GM06990 (cell line): ENCODE results near the gene DPPA3.
"Not testable (repeated sequence)": the region's sequence is repeated elsewhere in the genome, so short reads cannot be mapped to it uniquely, and the experiment has no call there.

ENCODE experiments used
- DNase-seq: peaks from one replicate; pipeline ENCODE4 v3.0.0-alpha.2; 2011; ENCODE audit not compliant: insufficient read length; ENCODE audit errors: extremely low read depth
- H3K27me3 ChIP-seq: replicated peaks from 2 replicates; pipeline ENCODE4 v1.6.0; 2011; ENCODE audit warnings: low read length; ENCODE audit not compliant: control insufficient read depth, insufficient read depth
- H3K36me3 ChIP-seq: 2 replicates; pipeline ENCODE4 v1.5.1; 2011; ENCODE audit warnings: low read length; ENCODE audit not compliant: control insufficient read depth, insufficient read depth
- H3K4me3 ChIP-seq: replicated peaks from 2 replicates; pipeline ENCODE4 v1.5.1; 2011; ENCODE audit warnings: low read depth, mild to moderate bottlenecking, control low read depth, low read length
- TF ChIP-seq, protein P1 (sequence below): IDR thresholded peaks from 2 replicates; pipeline ENCODE4 v1.5.1; 2011; ENCODE audit warnings: low read length, control low read depth, mild to moderate bottlenecking, inconsistent platforms; ENCODE audit not compliant: insufficient read depth, poor library complexity, severe bottlenecking

DPPA3 gene

DNA sequence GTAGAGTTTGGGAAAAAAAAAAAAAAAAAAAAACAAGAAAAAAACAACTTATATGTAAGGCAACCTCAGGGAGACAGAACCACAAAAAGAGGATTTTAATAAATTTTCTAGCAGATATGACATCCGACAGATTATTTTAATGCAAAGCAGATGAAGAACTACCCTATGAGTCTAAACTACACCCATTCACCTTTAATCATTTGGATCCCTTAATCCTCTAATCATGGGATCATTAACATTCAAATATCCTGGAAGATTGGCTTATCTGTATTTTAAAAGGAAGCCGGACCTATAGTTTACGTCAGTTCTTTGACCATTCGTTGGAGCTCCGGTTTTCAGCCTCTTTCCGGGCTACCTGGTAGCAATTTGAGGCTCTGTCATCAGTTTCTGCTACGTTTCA lies at the start of gene DPPA3:
TSS of gene DPPA3 (plus strand) at position 301 of the 400 bp plus-strand sequence. CDS start 138 bp downstream, outside the sequence.
- no peak for DNase-seq
- TF ChIP-seq, protein P1, sequence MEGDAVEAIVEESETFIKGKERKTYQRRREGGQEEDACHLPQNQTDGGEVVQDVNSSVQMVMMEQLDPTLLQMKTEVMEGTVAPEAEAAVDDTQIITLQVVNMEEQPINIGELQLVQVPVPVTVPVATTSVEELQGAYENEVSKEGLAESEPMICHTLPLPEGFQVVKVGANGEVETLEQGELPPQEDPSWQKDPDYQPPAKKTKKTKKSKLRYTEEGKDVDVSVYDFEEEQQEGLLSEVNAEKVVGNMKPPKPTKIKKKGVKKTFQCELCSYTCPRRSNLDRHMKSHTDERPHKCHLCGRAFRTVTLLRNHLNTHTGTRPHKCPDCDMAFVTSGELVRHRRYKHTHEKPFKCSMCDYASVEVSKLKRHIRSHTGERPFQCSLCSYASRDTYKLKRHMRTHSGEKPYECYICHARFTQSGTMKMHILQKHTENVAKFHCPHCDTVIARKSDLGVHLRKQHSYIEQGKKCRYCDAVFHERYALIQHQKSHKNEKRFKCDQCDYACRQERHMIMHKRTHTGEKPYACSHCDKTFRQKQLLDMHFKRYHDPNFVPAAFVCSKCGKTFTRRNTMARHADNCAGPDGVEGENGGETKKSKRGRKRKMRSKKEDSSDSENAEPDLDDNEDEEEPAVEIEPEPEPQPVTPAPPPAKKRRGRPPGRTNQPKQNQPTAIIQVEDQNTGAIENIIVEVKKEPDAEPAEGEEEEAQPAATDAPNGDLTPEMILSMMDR: no peak
- Histone ChIP-seq H3K4me3 (no peak within 1 kb of the TSS), H3K36me3 (no peaks in the 10 kb centered on the region), H3K27me3 (no peaks in the 10 kb centered on the region)

DNA sequence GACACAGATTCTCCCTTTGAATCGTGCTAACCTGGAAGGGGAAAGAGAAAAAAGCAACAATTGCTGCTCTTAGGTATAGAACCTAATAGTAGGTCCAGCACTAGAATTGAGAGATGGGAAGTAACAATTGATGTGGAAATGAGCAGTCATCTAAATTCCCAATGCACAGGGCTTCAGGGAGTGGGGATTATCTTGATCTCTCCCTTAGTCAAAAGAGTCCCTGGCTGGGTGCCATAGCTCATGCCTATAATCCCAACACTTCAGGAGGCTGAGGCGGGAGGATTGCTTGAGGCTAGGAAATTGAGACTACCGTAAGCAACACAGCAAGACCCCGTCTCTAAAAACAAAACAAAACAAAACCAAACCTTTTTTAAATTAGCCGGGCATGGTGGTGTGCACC lies 49.5 kb upstream of the DPPA3 start:
- no peaks in the 10 kb centered on the region for H3K27me3 ChIP-seq
- H3K36me3 ChIP-seq: no peaks in the 10 kb centered on the region
- TF ChIP-seq, protein P1: no peak
- H3K4me3 ChIP-seq: no peak overlapping the region
- DNase-seq: no peak

DNA sequence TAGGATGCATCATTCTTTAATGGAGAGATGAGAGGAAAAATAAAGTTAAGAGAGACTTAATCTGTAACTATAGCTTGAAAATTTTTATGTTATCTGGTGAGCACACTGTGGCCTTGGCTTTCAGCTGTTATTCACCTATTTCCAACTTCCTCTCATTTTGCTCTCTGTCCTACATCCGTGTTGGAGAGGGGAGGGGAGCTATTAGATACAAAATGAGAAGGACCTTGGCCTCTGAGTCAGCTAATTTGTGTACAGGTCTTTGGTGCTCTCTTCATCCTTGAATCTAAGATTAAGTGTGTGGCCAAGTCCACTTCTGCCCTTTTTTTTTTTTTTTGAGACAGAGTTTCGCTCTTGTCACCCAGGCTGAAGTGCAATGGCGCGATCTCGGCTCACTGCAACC lies 44.6 kb upstream of the DPPA3 start:
- no peak for DNase-seq
- H3K27me3 ChIP-seq: no peaks in the 10 kb centered on the region
- TF ChIP-seq, protein P1: no peak
- no peak overlapping the region for H3K4me3 ChIP-seq
- no peaks in the 10 kb centered on the region for H3K36me3 ChIP-seq

DNA sequence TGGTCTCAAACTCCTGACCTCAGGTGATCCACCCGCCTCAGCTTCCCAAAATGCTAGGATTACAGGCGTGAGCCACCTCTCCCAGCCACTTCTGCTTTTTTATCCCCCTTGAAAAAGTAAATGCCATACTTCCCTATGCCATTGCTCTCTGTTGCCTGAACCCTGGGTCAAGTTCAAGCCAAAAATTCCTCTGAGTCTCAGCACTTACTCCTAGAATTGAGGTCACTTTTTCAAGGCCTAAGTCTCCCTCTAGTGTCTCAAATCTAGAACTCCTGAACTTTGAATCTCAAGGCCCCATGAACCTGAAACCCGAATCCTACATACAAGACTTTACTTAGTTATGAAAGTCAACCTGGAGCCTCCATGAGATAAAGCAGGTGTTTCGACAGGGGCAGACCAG lies 44.1 kb upstream of the DPPA3 start:
- H3K27me3 ChIP-seq: no peaks in the 10 kb centered on the region
- TF ChIP-seq, protein P1: peak; percentile 34
- no peaks in the 10 kb centered on the region for H3K36me3 ChIP-seq
- no peak overlapping the region for H3K4me3 ChIP-seq
- DNase-seq: no peak

DNA sequence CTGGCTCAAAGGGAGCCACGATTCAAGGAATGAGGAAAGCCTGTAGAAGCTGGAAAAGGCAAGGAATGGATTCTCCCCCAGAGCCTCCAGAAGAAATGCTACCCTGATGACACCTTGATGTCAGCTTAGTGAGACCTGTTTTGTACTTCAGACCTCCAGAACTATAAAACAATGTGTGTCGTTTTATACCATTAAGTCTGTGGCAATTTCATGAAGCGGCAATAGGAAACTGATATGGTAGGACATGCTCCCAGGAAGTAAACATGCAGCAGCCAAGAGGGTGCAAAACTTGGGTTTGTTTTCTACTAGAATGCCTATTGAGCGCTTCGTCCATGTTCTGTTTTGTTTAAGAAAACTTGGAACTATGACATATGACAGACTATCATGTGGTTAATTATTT lies 43.1 kb upstream of the DPPA3 start:
- no peaks in the 10 kb centered on the region for H3K27me3 ChIP-seq
- DNase-seq: no peak
- H3K4me3 ChIP-seq: no peak overlapping the region
- H3K36me3 ChIP-seq: no peaks in the 10 kb centered on the region
- TF ChIP-seq, protein P1: no peak

DNA sequence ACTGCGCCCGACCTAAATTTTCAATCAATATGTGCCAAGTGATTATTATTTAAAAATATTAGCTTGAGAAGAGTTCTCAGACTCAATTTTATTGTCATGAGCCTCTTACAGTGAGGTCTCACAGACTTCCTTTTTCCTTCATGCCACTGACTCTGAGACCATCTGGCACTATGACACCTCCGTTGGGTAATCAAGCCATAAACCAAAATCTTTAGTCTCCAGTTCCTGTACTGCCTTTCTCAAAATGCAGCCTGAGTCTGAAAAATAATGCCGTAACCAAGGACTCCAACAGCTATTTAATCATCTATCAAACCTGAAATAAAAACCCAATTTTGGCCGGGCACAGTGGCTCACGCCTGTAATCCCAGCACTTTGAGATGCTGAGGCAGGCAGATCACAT lies 35.8 kb upstream of the DPPA3 start:
- not testable (repeated sequence) for H3K36me3 ChIP-seq, H3K4me3 ChIP-seq, H3K27me3 ChIP-seq, DNase-seq
